ENCODE results near the gene MYO7A.

The MYO7A gene

GRCh38 chr11:77127235-77127911 is 673 bp upstream of the MYO7A start:
- DNase-seq (ENCODE audit: low spot score): peak; percentile 63

- no peak for DNase-seq (ENCODE audit: low spot score)
Observed at GRCh38 chr11:77129069-77129841, 1.2 kb downstream of the MYO7A start.

- DNase-seq (ENCODE audit: low spot score): no peak
Observed at GRCh38 chr11:77129842-77130756, 2.1 kb downstream of the MYO7A start.

GRCh38 chr11:77130763-77131513 is 2.9 kb downstream of the MYO7A start:
- DNase-seq (ENCODE audit: low spot score): no peak

DNA sequence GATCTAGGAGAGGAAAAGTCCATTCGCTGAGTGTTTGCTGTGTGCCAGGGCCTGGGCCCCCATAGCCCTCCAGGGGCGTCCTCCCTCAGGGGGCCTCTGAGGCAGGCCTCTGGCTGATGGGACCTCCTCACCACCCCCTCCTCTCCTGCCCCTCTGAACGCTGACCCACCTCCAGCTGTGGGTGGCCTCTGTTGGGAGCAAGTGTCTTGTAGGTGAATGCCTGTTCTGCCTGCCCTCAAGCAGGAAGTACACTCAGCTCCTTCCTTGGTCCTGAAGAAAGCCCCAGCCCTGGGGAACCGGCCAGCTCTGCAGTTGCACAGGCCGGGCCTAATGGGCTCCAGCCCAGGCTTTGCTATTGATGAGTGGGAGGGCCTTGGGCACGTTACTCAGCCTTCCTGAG is 3.5 kb downstream of the MYO7A start:
- no peak for DNase-seq (ENCODE audit: low spot score)

GRCh38 chr11:77135069-77135468 is 7.0 kb downstream of the MYO7A start:
- no peak for DNase-seq (ENCODE audit: low spot score)

DNA sequence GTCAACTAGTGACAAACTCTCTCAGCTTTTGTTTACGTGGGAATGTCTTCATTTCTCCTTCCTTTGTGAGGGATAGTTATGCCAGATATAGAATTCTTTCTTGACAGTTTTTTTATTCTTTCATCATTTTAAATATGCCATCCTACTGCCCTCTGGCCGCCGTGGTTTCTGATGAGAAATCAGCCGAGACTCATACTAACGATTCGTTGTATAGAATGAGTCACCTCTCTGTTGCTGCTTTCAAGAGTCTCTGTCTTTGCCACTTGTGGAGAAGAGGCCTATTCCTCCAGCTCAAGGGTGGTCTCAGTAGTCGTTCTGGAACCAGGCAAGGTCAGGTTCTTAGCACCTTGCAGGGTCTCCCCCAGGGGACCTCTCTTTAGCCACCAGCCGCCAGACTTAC is 8.0 kb downstream of the MYO7A start:
- no peak for DNase-seq (ENCODE audit: low spot score)

GRCh38 chr11:77136784-77137420 is 8.9 kb downstream of the MYO7A start:
- no peak for DNase-seq (ENCODE audit: low spot score)

DNA sequence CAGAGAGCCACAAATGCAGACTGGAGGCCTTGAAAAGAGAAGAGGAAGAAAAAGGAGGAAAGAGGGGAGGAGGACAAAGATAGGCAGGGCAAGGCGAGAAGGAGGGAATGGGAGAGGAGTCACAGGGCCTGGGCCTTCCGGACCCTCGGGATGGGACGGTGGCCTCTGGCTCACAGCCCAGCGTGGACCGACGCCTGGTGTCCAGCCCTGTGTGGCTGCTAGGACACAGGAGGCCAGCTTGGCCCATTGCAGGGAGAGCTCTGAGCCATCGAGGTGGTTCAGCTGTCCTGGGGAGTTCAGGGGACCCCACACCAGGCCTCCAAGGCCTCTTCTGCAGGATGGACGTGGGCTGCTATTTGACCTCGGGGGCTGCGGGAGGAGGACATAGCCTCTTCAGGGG is 9.4 kb downstream of the MYO7A start:
- DNase-seq (ENCODE audit: low spot score): no peak

- no peak for DNase-seq (ENCODE audit: low spot score)
Observed at GRCh38 chr11:77138106-77138649, 10.1 kb downstream of the MYO7A start.

DNA sequence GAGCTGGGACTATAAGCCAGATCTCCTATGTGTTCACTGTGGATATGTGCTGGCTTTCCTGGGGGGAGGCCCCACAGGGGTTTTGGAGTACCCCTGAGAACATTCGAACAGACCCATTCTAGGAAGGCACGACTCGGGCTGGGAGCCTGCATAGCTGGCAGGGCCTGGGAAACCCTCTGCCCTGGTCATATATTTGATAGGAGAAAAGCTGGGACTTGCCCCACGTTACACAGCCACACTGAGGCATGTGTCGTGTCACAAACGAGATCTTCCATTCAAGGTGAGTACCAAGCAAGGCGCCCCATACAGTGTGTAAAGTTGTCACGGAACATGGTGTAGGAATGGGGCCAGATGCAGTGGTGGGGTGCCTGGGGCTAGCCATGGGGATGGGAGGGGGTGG is 11.2 kb downstream of the MYO7A start:
- no peak for DNase-seq (ENCODE audit: low spot score)

DNA sequence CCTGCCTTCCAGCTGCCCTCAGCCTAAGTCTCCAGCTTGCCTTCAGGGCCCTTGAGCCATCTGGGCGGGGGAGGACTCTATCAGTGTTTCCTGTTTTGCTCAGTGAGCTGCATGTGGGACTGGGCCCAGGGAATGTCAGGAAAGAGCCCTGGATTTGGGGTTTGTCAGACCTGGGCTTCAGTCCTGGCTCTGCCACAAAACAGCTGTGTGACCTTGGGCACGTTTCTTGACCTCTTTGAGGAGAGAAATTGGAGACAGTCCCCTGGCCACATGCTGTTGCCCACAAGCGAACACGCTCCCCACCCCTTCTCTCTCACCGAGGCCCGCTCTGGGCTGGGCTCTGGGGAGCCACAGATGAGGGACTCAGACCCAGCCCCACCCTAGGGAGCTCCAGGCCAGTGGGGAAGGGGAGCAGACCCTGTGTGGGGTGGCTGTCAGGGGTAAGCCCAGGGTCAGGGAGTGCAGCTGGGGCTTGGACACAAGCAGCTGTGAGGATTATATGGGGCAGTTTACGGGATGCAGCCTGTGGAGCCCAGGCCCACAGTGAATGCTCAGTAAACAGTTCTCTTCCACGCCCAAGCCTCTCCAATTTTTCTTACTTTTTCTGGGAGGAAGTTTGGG is 12.3 kb downstream of the MYO7A start:
- DNase-seq (ENCODE audit: low spot score): no peak

DNA sequence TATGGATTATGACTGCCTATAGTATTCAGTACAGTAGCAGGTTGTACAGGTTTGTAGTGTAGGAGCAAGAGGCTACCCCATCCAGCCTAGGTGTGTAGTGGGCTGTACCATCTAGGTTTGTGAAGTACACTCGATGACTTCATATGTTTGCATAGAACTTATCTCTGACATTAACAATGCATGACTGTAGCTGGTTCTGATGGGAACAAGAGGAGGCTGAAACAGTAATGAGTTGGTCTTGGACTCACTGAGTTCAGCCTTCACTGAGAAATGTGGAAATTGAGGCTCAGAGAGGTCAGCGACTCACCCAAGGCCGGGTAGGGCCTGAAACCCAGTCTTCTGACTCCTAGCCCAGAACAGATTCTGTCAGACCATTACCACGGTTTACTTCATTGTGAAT is 13.0 kb downstream of the MYO7A start:
- no peak for DNase-seq (ENCODE audit: low spot score)

GRCh38 chr11:77141475-77141874 is 13.4 kb downstream of the MYO7A start:
- DNase-seq (ENCODE audit: low spot score): no peak

DNA sequence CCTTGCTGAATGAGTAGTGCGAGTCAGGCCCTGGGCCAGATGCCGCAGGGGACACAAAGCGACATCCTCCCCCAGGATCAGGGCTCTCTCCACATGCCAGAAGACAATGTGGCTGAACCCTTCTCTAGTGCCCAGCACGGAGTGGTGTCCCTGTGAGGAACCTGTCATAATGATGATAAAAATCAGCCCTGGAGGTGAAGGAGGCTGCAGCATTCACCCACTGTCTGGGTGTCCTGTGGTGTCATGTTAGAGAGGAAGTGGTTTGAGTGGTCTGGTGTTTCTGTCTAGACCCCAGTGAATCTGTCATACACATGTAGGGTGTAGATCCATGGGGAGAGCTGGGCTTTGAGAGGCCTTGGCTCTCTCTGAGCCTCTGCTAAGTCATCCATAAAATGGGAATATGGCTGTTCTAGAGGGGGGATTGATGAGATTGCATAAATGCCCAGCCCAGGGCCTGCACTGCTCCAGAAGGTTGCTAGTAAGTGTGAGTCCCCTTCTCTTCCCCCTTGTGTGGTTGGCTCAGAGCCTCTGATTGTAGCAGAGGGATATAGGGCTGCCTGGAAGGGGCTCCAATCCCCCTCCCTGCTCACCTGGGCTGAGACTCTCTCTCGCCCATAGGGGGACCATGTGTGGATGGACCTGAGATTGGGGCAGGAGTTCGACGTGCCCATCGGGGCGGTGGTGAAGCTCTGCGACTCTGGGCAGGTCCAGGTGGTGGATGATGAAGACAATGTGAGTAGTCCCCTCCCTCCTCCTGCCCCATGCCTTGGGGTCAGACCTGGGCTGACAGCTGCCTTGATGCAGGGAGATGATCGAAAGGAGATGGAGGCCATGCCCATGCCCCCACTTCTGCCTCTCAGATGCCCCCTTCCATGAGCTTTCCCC is 14.3 kb downstream of the MYO7A start:
- no peak for DNase-seq (ENCODE audit: low spot score)

DNA sequence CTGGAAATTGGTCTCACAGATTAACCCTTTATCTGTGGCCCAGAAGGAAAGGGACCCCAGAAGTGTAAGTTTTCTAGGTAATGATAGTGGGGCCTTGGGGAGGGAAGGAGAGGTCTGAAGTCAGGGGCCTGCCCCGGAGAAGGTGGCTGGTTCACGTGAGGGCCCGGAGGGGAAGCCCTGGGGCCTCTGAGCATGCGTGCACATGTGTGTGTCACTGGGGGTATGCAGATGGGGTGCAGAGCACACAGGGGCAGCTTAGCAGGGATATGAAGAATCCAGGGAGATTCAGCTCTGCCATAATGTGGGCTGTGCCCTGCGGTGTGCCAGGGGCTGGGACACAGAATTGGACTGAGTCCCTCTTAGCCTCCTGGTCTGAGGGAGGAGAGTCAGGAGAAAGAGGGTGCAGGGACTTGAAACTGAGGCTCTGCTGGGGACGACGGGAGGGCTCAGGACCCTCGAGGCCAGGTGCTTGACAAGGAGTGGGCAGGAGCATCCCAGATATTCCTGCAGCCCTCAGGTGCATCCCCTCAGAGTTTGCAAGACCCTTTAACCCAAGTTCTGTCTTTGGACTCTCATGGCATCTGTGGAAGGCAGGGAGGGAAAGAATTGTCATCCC is 15.5 kb downstream of the MYO7A start:
- DNase-seq (ENCODE audit: low spot score): no peak

DNA sequence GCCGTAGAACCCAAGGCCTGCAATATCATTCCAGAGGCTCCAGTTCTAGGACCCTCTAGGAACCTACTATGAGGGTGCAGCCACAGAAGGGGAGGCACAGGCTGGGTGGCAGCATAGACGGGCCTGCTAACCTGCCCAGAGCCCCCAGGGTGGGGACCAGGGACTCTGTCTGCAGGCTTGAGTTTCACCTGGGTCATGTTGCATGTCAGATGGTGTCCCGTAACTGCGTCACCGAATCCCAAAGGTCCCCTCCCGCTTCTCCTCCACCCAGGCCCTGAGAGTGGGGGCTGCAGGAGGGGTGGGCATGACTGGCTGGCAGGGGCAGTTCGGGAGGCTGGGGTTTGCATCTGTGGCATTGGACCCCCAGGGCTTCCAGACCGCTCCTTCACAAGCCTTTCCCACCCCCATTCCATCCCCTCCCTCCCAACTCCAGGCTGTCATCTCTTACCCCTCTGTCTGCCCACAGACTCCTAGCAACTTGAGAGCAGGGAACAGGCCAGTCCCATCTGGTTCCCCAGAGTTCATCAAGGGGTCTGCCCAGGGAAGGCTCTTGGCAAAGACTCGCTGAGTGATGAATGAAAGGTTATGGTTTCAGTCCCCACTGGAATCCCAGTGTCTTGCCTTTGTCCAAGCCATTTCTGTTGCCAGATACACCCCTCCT is 16.3 kb downstream of the MYO7A start:
- no peak for DNase-seq (ENCODE audit: low spot score)

- DNase-seq (ENCODE audit: low spot score): no peak
Observed at GRCh38 chr11:77144857-77145428, 16.9 kb downstream of the MYO7A start.
